HEK293T (cell line): ENCODE results near the gene CCDC187.

ENCODE experiments used
- BHLHE40 ChIP-seq: fragments of 450-650 bp; IDR thresholded peaks from 2 replicates; pipeline ENCODE4 v1.6.1; 2016; ENCODE audit warnings: mild to moderate bottlenecking, moderate library complexity, borderline replicate concordance
- CTBP1 ChIP-seq: fragments of 450-650 bp; IDR thresholded peaks from 2 replicates; pipeline ENCODE4 v1.6.1; 2016; ENCODE audit warnings: borderline replicate concordance
- ELF4 ChIP-seq: fragments of 450-650 bp; IDR thresholded peaks from 2 replicates; pipeline ENCODE4 v1.6.1; 2017; ENCODE audit warnings: antibody characterized with exemption
- FOXK2 ChIP-seq: fragments of 450-650 bp; IDR thresholded peaks from 2 replicates; pipeline ENCODE4 v1.6.1; 2016; ENCODE audit warnings: mild to moderate bottlenecking
- FOXM1 ChIP-seq: fragments of 450-650 bp; IDR thresholded peaks from 2 replicates; pipeline ENCODE4 v1.6.1; 2017; ENCODE audit warnings: mild to moderate bottlenecking, borderline replicate concordance
- HDGF ChIP-seq: fragments of 450-650 bp; IDR thresholded peaks from 2 replicates; pipeline ENCODE4 v1.6.1; 2017; ENCODE audit warnings: antibody characterized with exemption, borderline replicate concordance
- L3MBTL2 ChIP-seq: fragments of 450-650 bp; conservative IDR thresholded peaks from 2 replicates; pipeline ENCODE4 v1.6.1; 2016; ENCODE audit warnings: mild to moderate bottlenecking
- LEF1 ChIP-seq: fragments of 450-650 bp; IDR thresholded peaks from 2 replicates; pipeline ENCODE4 v1.6.1; 2017; ENCODE audit warnings: mild to moderate bottlenecking, borderline replicate concordance
- NFRKB ChIP-seq: fragments of 450-650 bp; IDR thresholded peaks from 2 replicates; pipeline ENCODE4 v1.6.1; 2016; ENCODE audit warnings: mild to moderate bottlenecking, moderate library complexity
- SP1 ChIP-seq: fragments of 450-650 bp; IDR thresholded peaks from 2 replicates; pipeline ENCODE4 v1.6.1; 2017
- SUZ12 ChIP-seq: fragments of 450-650 bp; IDR thresholded peaks from 2 replicates; pipeline ENCODE4 v1.6.1; 2016; ENCODE audit warnings: mild to moderate bottlenecking
- TARDBP ChIP-seq: fragments of 450-650 bp; IDR thresholded peaks from 2 replicates; pipeline ENCODE4 v1.6.1; 2016

DNA sequence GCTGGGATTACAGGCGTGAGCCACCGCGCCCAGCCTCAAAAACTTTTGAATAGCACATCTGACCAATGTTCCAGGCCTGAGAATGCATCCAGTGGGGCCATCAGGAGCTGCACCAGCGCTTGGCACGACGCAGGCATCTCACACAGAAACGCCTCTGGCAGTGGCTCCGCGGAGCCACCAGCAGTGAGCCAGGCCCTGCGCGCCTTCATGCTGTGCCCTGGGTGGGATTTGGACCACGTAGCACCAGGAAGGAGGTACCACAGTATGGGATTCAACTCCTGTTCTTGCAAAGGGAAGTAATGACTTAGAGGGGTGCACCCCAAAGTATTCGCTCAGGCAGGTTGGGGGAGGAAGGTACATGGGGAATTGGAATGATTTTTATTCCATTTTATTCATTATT is 3.0 kb downstream of the CCDC187 start:
- TF ChIP-seq LEF1 (no peak), SUZ12 (no peak), SP1 (no peak), FOXM1 (no peak), BHLHE40 (no peak), TARDBP (no peak), NFRKB (no peak), HDGF (no peak), FOXK2 (no peak), ELF4 (no peak), L3MBTL2 (no peak), CTBP1 (no peak)
